Breast epithelium (tissue), 4 donors: ENCODE data around the gene OR2C1. TPM values are rescaled to one million over a fixed set of nuclear protein-coding genes. Genes with fewer than 3 reads are reported as not detected.

Experiments used
- DNase-seq, 2 donors: peaks; one replicate each; pipeline ENCODE4 v3.0.0-alpha.2; 2019; ENCODE audit warnings: low spot score in 2 of 2
- H3K27ac ChIP-seq, 2 donors: fragments of 200-600 bp; sonication (generic) in 1 of 2; one replicate each; pipeline ENCODE4 v1.5.1; 2016 to 2019; ENCODE audit warnings: mild to moderate bottlenecking in 1 of 2
- H3K27me3 ChIP-seq, 2 donors: fragments of 200-600 bp; sonication (generic) in 1 of 2; one replicate each; pipeline versions ENCODE4 v1.5.1 to v1.6.0; 2017 to 2019; ENCODE audit warnings: control low read depth in 1 of 2, mild to moderate bottlenecking in 1 of 2
- H3K36me3 ChIP-seq: fragments of 200-600 bp; one replicate; pipeline ENCODE4 v1.5.1; 2019
- H3K4me1 ChIP-seq, 2 donors: fragments of 200-600 bp; sonication (generic); one replicate each; pipeline ENCODE4 v1.5.1; 2016 to 2019; ENCODE audit warnings: control low read depth in 1 of 2
- H3K4me3 ChIP-seq, 3 donors: fragments of 200-600 bp; sonication (generic); 1 replicate in 2 of 3; 2 replicates in 1 of 3; pipeline ENCODE4 v1.5.1; 2016 to 2019; ENCODE audit warnings: mild to moderate bottlenecking in 3 of 3, moderate library complexity in 2 of 3
- H3K9me3 ChIP-seq, 2 donors: fragments of 200-600 bp; sonication (generic) in 1 of 2; one replicate each; pipeline ENCODE4 v1.5.1; 2016 to 2019; ENCODE audit warnings: control low read depth in 1 of 2
- POLR2A ChIP-seq: fragments of 450-650 bp; IDR thresholded peaks from one replicate; pipeline ENCODE4 v1.6.1; 2016; ENCODE audit warnings: antibody characterized with exemption, mild to moderate bottlenecking, moderate library complexity
- POLR2AphosphoS5 ChIP-seq, 3 donors: sonication (generic); formaldehyde crosslinking; IDR thresholded peaks; one replicate each; pipeline ENCODE4 v1.6.1; 2017; ENCODE audit warnings: antibody characterized with exemption in 3 of 3
- intact Hi-C: fragments of 100-400 bp; cut with DNase I; formaldehyde crosslinking; loops from one replicate; pipeline ENCODE4 v1.15.1; 2023; ENCODE audit warnings: low total_unique reads
- total RNA-seq, 3 donors: library from RNA; depleted of rRNA; stranded (reverse); fragments of >200 nt; gene quantifications; one replicate each; pipeline ENCODE4 v1.1.0, GENCODE V29; 2016
- TF ChIP-seq, protein P1 (sequence below), 3 donors: fragments of 450-650 bp; IDR thresholded peaks; one replicate each; pipeline ENCODE4 v1.5.1; 2016 to 2017; ENCODE audit warnings: antibody characterized with exemption in 3 of 3, mild to moderate bottlenecking in 3 of 3, moderate library complexity in 3 of 3

OR2C1 gene
- total RNA-seq, 3 donors from 2014 or later, result 0.29 TPM; not detected in 2

DNA sequence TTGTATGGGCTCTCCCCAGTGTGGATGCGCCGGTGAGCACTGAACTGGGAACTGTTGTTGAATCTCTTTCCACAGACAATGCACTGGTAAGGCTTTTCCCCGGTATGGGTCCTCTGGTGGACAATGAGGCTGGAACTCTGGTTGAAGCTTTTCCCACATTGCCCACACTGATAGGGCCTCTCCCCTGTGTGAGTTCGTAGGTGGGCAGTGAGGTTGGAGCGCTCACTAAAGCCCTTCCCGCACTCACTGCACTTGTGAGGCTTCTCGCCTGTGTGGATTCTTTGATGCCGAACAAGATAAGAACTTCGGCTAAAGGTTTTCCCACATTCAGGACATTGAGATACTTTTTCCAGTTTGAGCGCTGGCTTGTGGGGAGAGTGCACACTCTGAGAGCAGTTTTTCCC, 27.4 kb downstream of the OR2C1 start:
- peaks cover 82 to 93% of the 10 kb centered on the region in 2 donors for H3K9me3 ChIP-seq
- peaks cover 33% of the 10 kb centered on the region for H3K36me3 ChIP-seq
- intact Hi-C loops, result no loop called here

DNA sequence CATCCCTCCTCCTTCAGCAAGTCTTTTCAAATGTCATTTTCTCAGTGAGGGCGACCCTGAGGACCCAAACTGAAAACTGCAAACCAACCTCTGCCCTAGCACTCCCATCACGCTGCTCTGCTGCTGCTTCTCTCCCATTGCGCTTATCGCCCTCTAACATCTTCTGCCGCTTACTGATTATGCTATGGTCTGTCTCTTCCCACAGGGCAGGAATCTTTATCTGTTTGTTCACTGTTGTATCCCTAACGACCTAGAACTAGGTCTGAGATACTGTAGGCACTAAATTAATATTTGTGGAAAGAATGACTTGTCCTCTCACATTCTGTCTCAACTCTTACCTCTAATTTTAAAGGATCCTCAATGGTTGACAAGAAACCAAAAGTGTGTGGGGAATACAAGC, 32.6 kb downstream of the OR2C1 start:
- H3K27ac ChIP-seq, result no peak overlapping the region
- no peak for DNase-seq
- no peaks in the 10 kb centered on the region for H3K27me3 ChIP-seq
- H3K36me3 ChIP-seq, result peaks cover 48% of the 10 kb centered on the region
- no peak overlapping the region for H3K4me3 ChIP-seq
- intact Hi-C loops, result no loop called here
- no peak for TF ChIP-seq POLR2AphosphoS5 (IDR thresholded peaks at IDR 0.05)
- no peak for TF ChIP-seq POLR2A
- TF ChIP-seq, protein P1, sequence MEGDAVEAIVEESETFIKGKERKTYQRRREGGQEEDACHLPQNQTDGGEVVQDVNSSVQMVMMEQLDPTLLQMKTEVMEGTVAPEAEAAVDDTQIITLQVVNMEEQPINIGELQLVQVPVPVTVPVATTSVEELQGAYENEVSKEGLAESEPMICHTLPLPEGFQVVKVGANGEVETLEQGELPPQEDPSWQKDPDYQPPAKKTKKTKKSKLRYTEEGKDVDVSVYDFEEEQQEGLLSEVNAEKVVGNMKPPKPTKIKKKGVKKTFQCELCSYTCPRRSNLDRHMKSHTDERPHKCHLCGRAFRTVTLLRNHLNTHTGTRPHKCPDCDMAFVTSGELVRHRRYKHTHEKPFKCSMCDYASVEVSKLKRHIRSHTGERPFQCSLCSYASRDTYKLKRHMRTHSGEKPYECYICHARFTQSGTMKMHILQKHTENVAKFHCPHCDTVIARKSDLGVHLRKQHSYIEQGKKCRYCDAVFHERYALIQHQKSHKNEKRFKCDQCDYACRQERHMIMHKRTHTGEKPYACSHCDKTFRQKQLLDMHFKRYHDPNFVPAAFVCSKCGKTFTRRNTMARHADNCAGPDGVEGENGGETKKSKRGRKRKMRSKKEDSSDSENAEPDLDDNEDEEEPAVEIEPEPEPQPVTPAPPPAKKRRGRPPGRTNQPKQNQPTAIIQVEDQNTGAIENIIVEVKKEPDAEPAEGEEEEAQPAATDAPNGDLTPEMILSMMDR (IDR thresholded peaks at IDR 0.05), result no peak
- H3K9me3 ChIP-seq, result peaks cover 76 to 83% of the 10 kb centered on the region in 2 donors
- no peaks in the 10 kb centered on the region for H3K4me1 ChIP-seq

More for the DNA sequence above, 27.4 kb downstream of the OR2C1 start:
- TF ChIP-seq POLR2AphosphoS5 (IDR thresholded peaks at IDR 0.05), result no peak
- no peak for DNase-seq
- peak overlapping the region in 1 of 3 donors; percentile 42 for H3K4me3 ChIP-seq
- no peaks in the 10 kb centered on the region for H3K4me1 ChIP-seq
- no peak overlapping the region for H3K27ac ChIP-seq
- H3K27me3 ChIP-seq, result no peaks in the 10 kb centered on the region

DNA sequence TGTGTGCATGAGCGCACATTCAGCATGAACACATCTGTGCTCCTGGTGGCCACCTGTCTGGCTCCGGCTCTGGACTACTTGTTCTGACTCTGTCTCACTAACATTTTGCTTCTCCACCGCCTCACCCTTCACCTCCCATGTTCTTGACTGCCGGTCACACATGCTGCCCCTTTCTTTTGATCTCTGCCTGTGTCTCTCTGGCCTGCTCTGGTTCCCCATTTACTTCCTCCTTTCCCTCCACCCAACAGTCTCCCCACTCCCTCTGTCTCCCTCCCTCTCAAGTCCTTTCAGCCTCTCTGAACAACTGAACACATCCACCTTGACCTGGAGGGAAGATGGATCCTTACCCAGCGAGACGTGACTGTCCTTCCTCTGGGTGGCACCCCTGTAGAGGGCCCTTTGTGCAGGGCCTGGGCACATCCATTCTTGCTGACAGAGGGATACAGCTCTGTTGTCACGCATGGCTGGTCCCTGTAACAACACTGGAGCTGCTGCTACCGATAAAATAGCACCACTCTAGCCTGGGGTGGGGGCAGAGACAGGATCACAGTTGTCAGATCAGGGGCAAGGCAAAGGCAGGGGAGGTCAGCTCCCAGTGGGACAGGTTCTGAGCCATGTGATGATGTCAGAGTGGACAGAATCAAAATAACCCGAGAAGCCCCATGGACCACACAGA, 34.1 kb downstream of the OR2C1 start:
- Histone ChIP-seq H3K27me3 (no peaks in the 10 kb centered on the region), H3K9me3 (peaks cover 76 to 82% of the 10 kb centered on the region in 2 donors), H3K4me1 (no peaks in the 10 kb centered on the region), H3K4me3 (peak overlapping the region in 1 of 3 donors; percentile 1), H3K36me3 (peaks cover 33% of the 10 kb centered on the region), H3K27ac (no peak overlapping the region)
- no peak for DNase-seq
- intact Hi-C loops, result no loop called here
- TF ChIP-seq POLR2A, result no peak
- no peak for TF ChIP-seq POLR2AphosphoS5 (IDR thresholded peaks at IDR 0.05)
- TF ChIP-seq, protein P1 (IDR thresholded peaks at IDR 0.05), result no peak

DNA sequence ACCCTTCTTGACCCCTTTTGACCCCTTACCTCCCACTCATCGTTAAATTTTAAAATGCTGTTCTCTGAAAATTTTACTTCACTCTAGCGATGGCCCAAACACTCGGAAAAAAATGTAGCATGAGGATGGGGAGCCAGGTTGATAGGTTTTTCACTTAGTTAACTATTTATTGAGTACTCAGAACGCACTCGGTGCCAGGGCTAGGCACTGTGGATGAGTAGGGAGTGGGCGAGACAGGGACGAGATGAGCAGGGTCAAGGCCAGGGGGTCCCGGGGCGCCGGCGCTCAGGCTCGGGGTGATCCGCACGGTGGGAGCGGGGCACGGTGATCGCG, 44.7 kb downstream of the OR2C1 start:
- no peaks in the 10 kb centered on the region for H3K4me1 ChIP-seq
- H3K36me3 ChIP-seq, result peaks cover 6% of the 10 kb centered on the region
- H3K27me3 ChIP-seq, result no peaks in the 10 kb centered on the region
- intact Hi-C loops, result no loop called here
- H3K27ac ChIP-seq, result peak overlapping the region; percentile 91 to 95
- peaks cover 37 to 47% of the 10 kb centered on the region in 2 donors for H3K9me3 ChIP-seq
- peak overlapping the region; percentile 86 to 98 (median 95) for H3K4me3 ChIP-seq
- no peak for TF ChIP-seq POLR2A
- no peak for DNase-seq

DNA sequence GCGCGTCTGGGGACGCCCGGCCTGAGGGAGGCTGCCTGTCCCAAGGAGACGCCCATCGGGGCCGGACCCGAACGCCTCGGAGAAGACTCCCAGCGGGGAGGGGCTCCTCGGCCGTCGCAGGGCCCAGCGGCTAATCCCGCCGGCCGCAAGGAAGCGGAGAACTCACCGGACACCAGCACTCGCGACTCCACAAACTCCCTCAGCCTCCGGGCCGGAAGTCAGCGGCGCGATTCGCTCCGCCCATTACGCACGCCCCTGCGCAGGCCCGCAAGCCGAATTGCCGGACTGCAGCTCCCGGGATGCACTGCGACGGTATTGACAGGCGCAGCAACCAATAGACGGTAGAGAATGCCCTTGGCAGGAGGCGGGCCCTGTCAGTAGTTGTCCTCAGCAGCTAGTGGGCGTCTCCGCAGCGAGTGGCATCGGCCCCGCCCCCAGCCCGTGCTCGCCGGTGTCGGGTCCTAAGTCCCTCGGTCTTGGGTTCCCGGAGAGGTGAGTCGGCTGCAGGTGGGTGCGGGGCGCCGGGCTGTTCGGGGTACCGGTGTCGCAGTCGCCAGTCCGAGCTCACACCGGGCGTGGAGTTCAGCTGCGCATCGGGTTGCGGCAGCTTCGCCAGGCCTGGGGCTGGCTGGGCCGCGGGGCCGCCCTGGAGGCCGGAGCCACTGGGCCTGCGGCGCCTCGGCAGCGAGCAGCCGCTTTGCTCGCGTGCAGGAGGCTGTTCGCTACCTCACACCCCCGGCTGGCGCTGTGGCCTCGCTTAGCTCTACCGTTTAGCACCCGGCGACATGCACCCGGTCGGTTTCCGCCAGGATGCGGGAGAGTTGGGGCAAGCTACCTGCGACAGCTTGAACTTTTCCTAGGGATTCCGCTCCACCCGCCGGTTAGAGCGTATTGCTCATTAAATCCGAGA, 45.3 kb downstream of the OR2C1 start, which contains the start of the genes ZNF174 and ZSCAN32:
ZNF174 (plus strand) TSS at position 437 of the 910 bp plus-strand sequence. CDS start 790 bp downstream, outside the sequence.
ZSCAN32 (minus strand) TSS at position 226 of the 910 bp plus-strand sequence. CDS start 3,447 bp downstream, outside the sequence.
- peaks cover 10% of the 10 kb centered on the region for H3K36me3 ChIP-seq
- intact Hi-C loops, result no loop called here

More for the DNA sequence above, 45.3 kb downstream of the OR2C1 start, which contains the start of the genes ZNF174 and ZSCAN32:
- Histone ChIP-seq H3K4me1 (no peaks in the 10 kb centered on the region), H3K9me3 (peaks cover 38 to 47% of the 10 kb centered on the region in 2 donors), H3K4me3 (peak within 1 kb of the TSS; percentile 86 to 98 (median 95)), H3K27ac (peak within 1 kb of the TSS; percentile 91 to 95), H3K27me3 (no peaks in the 10 kb centered on the region)
- DNase-seq, result peak; percentile 98 to 99
- TF ChIP-seq POLR2AphosphoS5 (IDR thresholded peaks at IDR 0.05), result peak; percentile 56 to 81 (median 58)
- TF ChIP-seq, protein P1 (IDR thresholded peaks at IDR 0.05), result no peak
